Heart left ventricle (tissue), 13 donors: ENCODE results near the gene ATF7.

Experiments used
- CTCF ChIP-seq, 12 donors: fragments of 200-600 bp; sonication (generic) in 4 of 12; IDR thresholded peaks; one replicate each; pipeline versions ENCODE4 v1.5.0 to v1.8.0; 2018 to 2022; ENCODE audit warnings: antibody characterized with exemption in 12 of 12, mild to moderate bottlenecking in 5 of 12
- POLR2A ChIP-seq, 2 donors: fragments of 450-650 bp; IDR thresholded peaks; one replicate each; pipeline ENCODE4 v1.6.1; 2017; ENCODE audit warnings: antibody characterized with exemption in 2 of 2, mild to moderate bottlenecking in 2 of 2, moderate library complexity in 2 of 2
- donor health status: ischemic (EF 13 %, LVEDD 7.1; RV severe dilation, severe dysfunction).
- donor health status: DM: no; HTN: yes; CAD: no.
- donor health status: DM: no; HTN: no; CAD: no.
- donor health status: ischemic (EF 25% LVEDD 6.9; RV normal size, moderate dysfunction).
- donor health status: ischemic (EF 25% LVEDD 5.7; RV mildly dilated, moderate dysfunction).
- donor health status: ischemic (EF 35%, LVEDD 5.7; RV mildly dilated, moderate dysfunction).
- donor health status: nonischemic (EF 11% LVEDD 7.7; RV severe dilation, severe dysfunction).
- donor health status: DM: yes; HTN: yes; CAD: no.
- donor health status: PGD.
- donor health status: ischemic (EF 29% LVEDD 5.4; RV normal size, mild dysfunction).
- donor health status: nonischemic (EF 23%, LVEDD 6.1; RV moderate dilation, normal function).

GRCh38 chr12:53585448-53586125 is 40.6 kb downstream of the ATF7 start:
- TF ChIP-seq CTCF (IDR thresholded peaks at IDR 0.05) (no peak), POLR2A (IDR thresholded peaks at IDR 0.05) (no peak)
